Endometrial microvascular endothelial cells (primary cell): Measurements from ENCODE around the gene SH2D1B. TPM values are rescaled to one million over a fixed set of nuclear protein-coding genes. Genes with fewer than 3 reads are reported as not detected.

Experiments used
- total RNA-seq: library from RNA; depleted of rRNA; stranded (reverse); fragments of >200 nt; gene quantifications from one replicate; pipeline ENCODE4 v1.2.3, GENCODE V29; 2015; ENCODE audit errors: inconsistent ontology term

The SH2D1B gene
- total RNA-seq, 1 donor from 2014 or later: not detected

Other genes starting within 250 kb of the SH2D1B start
- gene SPATA46, start 35.3 kb downstream of the SH2D1B start, total RNA-seq: not detected
- 2.1 TPM for gene C1orf226, start 30.4 kb downstream of the SH2D1B start, total RNA-seq
- 58.2 TPM for gene UHMK1, start 85.7 kb upstream of the SH2D1B start, total RNA-seq
- 183 TPM for gene UAP1, start 149.6 kb upstream of the SH2D1B start, total RNA-seq
- gene DDR2, start 220.3 kb upstream of the SH2D1B start, total RNA-seq: 2.7 TPM